Fibroblast of lung (primary cell): ENCODE results near the gene VTI1A. TPM values are rescaled to one million over a fixed set of nuclear protein-coding genes. Genes with fewer than 3 reads are reported as not detected.

Source experiments
- DNase-seq, 2 donors: peaks; one replicate each; pipeline versions ENCODE4 v3.0.0 to v3.0.0-alpha.2; 2010; ENCODE audit warnings: low read depth in 2 of 2
- H2AFZ ChIP-seq: 2 replicates; pipeline ENCODE4 v1.5.1; 2012; ENCODE audit warnings: low read length, control low read depth, inconsistent platforms
- H3K27ac ChIP-seq: 2 replicates; pipeline ENCODE4 v1.5.1; 2011; ENCODE audit warnings: low read length, control low read depth; ENCODE audit not compliant: insufficient read depth
- H3K27me3 ChIP-seq: 2 replicates; pipeline ENCODE4 v1.5.1; 2011; ENCODE audit warnings: mild to moderate bottlenecking, low read length; ENCODE audit not compliant: control insufficient read depth, insufficient read depth
- H3K36me3 ChIP-seq: 2 replicates; pipeline ENCODE4 v1.5.1; 2011; ENCODE audit warnings: low read length; ENCODE audit not compliant: control insufficient read depth, insufficient read depth
- H3K4me1 ChIP-seq: 2 replicates; pipeline ENCODE4 v1.5.1; 2011; ENCODE audit warnings: low read length; ENCODE audit not compliant: control insufficient read depth, insufficient read depth; ENCODE audit errors: extremely low read depth
- H3K4me2 ChIP-seq: 2 replicates; pipeline ENCODE4 v1.5.1; 2011; ENCODE audit warnings: low read length, control low read depth; ENCODE audit not compliant: insufficient read depth; ENCODE audit errors: extremely low read depth
- H3K4me3 ChIP-seq, 4 experiments: fragments of 200-600 bp in 1 of 4; sonication (generic) in 1 of 4; replicated peaks in 1 of 4; 2 replicates each; pipeline ENCODE4 v1.5.1; 2011 to 2016; ENCODE audit warnings: low read length in 4 of 4, low read depth in 3 of 4, mild to moderate bottlenecking in 3 of 4, control low read depth in 2 of 4, inconsistent platforms in 1 of 4, mixed read lengths in 1 of 4; ENCODE audit not compliant: insufficient read depth in 1 of 4; ENCODE audit errors: control extremely low read depth in 1 of 4
- H3K79me2 ChIP-seq: 2 replicates; pipeline ENCODE4 v1.5.1; 2012; ENCODE audit warnings: mild to moderate bottlenecking, low read length, inconsistent platforms; ENCODE audit not compliant: control insufficient read depth, insufficient read depth
- H3K9ac ChIP-seq: 2 replicates; pipeline ENCODE4 v1.5.1; 2011; ENCODE audit warnings: mild to moderate bottlenecking, low read length, control low read depth; ENCODE audit not compliant: insufficient read depth
- H3K9me3 ChIP-seq: 2 replicates; pipeline ENCODE4 v1.5.1; 2012; ENCODE audit warnings: low read depth, low read length; ENCODE audit not compliant: control insufficient read depth, insufficient read depth
- H4K20me1 ChIP-seq: 2 replicates; pipeline ENCODE4 v1.5.1; 2011; ENCODE audit warnings: low read length; ENCODE audit not compliant: control insufficient read depth, insufficient read depth; ENCODE audit errors: extremely low read depth
- CTCF ChIP-seq, 2 donors: IDR thresholded peaks in 1 of 2; conservative IDR thresholded peaks in 1 of 2; 1 replicate in 1 of 2; 2 replicates in 1 of 2; pipeline ENCODE4 v1.5.1; 2011 to 2012; ENCODE audit warnings: low read length in 2 of 2, control low read depth in 1 of 2, inconsistent platforms in 1 of 2, low read depth in 1 of 2, mild to moderate bottlenecking in 1 of 2
- EZH2 ChIP-seq: IDR thresholded peaks from 2 replicates; pipeline ENCODE4 v1.5.1; 2012; ENCODE audit warnings: low read length, control low read depth, mild to moderate bottlenecking; ENCODE audit errors: missing control alignments
- polyA plus RNA-seq, 2 donors: library from polyadenylated mRNA; depleted of rRNA in 1 of 2; stranded (reverse) in 1 of 2; unstranded in 1 of 2; fragments of >200 nt; gene quantifications; 2 replicates each; pipeline ENCODE4 v1.2.1, GENCODE V29; 2011 to 2012; ENCODE audit warnings: missing spikeins in 1 of 2
- total RNA-seq: library from RNA; depleted of rRNA; stranded (reverse); fragments of >200 nt; gene quantifications from 2 replicates; pipeline ENCODE4 v1.2.1, GENCODE V29; 2014

The VTI1A gene
- total and polyA plus RNA-seq, 2 donors (not counting 1 experiment from before 2014, with no cell fraction given): 19.1 to 30.9 TPM

GRCh38 chr10:112767156-112767555 is 320.1 kb downstream of the VTI1A start:
- H3K9me3 ChIP-seq: no peaks in the 10 kb centered on the region
- no peaks in the 10 kb centered on the region for H3K27me3 ChIP-seq
- H3K4me3 ChIP-seq: no peak overlapping the region
- peak in 1 of 2 donors; percentile 36 for DNase-seq
- H3K36me3 ChIP-seq: no peaks in the 10 kb centered on the region
- H3K4me1 ChIP-seq: no peaks in the 10 kb centered on the region
- no peak overlapping the region for H3K27ac ChIP-seq
- no peak overlapping the region for H3K9ac ChIP-seq
- H2AFZ ChIP-seq: no peak overlapping the region
- H3K4me2 ChIP-seq: no peak overlapping the region
- H3K79me2 ChIP-seq: no peaks in the 10 kb centered on the region
- TF ChIP-seq CTCF (conservative IDR thresholded peaks at IDR 0.05 in 1 of 2, IDR thresholded peaks at IDR 0.05 in 1 of 2; ENCODE audit: low read depth in 1 of 2, low read length in 2 of 2) (no peak), EZH2 (no peak)
- no peaks in the 10 kb centered on the region for H4K20me1 ChIP-seq

- DNase-seq: no peak
- H3K27ac ChIP-seq: no peak overlapping the region
- H3K9me3 ChIP-seq: no peaks in the 10 kb centered on the region
- no peak overlapping the region for H3K4me2 ChIP-seq
- H3K36me3 ChIP-seq: no peaks in the 10 kb centered on the region
- H3K4me3 ChIP-seq: no peak overlapping the region
- H3K9ac ChIP-seq: no peak overlapping the region
- H3K27me3 ChIP-seq: no peaks in the 10 kb centered on the region
- H4K20me1 ChIP-seq: no peaks in the 10 kb centered on the region
- H2AFZ ChIP-seq: no peak overlapping the region
- H3K79me2 ChIP-seq: no peaks in the 10 kb centered on the region
- TF ChIP-seq CTCF (conservative IDR thresholded peaks at IDR 0.05 in 1 of 2, IDR thresholded peaks at IDR 0.05 in 1 of 2; ENCODE audit: low read depth in 1 of 2, low read length in 2 of 2): no peak
- no peak for TF ChIP-seq EZH2
- H3K4me1 ChIP-seq: no peaks in the 10 kb centered on the region
These were observed 321.1 kb downstream of the VTI1A start for GRCh38 chr10:112768121-112768520.

- TF ChIP-seq CTCF (conservative IDR thresholded peaks at IDR 0.05 in 1 of 2, IDR thresholded peaks at IDR 0.05 in 1 of 2; ENCODE audit: low read depth in 1 of 2, low read length in 2 of 2) (no peak), EZH2 (no peak)
- Histone ChIP-seq H3K4me1 (no peaks in the 10 kb centered on the region), H3K36me3 (no peaks in the 10 kb centered on the region), H3K79me2 (no peaks in the 10 kb centered on the region), H3K4me3 (no peak overlapping the region), H4K20me1 (no peaks in the 10 kb centered on the region), H3K4me2 (no peak overlapping the region), H3K27me3 (no peaks in the 10 kb centered on the region), H3K9ac (no peak overlapping the region), H2AFZ (no peak overlapping the region), H3K27ac (no peak overlapping the region), H3K9me3 (no peaks in the 10 kb centered on the region)
- no peak for DNase-seq
These were observed 322.1 kb downstream of the VTI1A start for GRCh38 chr10:112769081-112769480.
